HL-60 (cell line): ENCODE data around the gene FAM221B.

ENCODE experiments used
- CTCF ChIP-seq: IDR thresholded peaks from one replicate; pipeline ENCODE4 v1.5.1; 2011; ENCODE audit warnings: low read length, control low read depth, inconsistent platforms; ENCODE audit not compliant: insufficient read depth
- GABPA ChIP-seq: IDR thresholded peaks from 2 replicates; pipeline ENCODE4 v1.6.1; 2012; ENCODE audit warnings: low read depth
- POLR2AphosphoS5 ChIP-seq: IDR thresholded peaks from 2 replicates; pipeline ENCODE4 v1.6.1; 2012; ENCODE audit warnings: low read depth
- REST ChIP-seq: IDR thresholded peaks from 2 replicates; pipeline ENCODE4 v1.6.1; 2012; ENCODE audit warnings: low read depth; ENCODE audit not compliant: insufficient replicate concordance

GRCh38 chr9:35789541-35789940 lies 39.0 kb downstream of the FAM221B start:
- TF ChIP-seq CTCF (no peak), POLR2AphosphoS5 (no peak), GABPA (no peak), REST (no peak)
